Fibroblast of the aortic adventitia (primary cell): ENCODE data around the gene NCF2. TPM values are rescaled to one million over a fixed set of nuclear protein-coding genes. Genes with fewer than 3 reads are reported as not detected.

Source experiments
- DNase-seq: peaks from one replicate; pipeline ENCODE4 v3.0.0-alpha.2; 2010; ENCODE audit warnings: low read depth
- H3K4me3 ChIP-seq: 2 replicates; pipeline ENCODE4 v1.5.1; 2011; ENCODE audit warnings: low read depth, mild to moderate bottlenecking, control low read depth, low read length, moderate library complexity
- CTCF ChIP-seq: IDR thresholded peaks from 2 replicates; pipeline ENCODE4 v1.5.1; 2011; ENCODE audit warnings: mild to moderate bottlenecking, low read length, control low read depth, inconsistent platforms; ENCODE audit not compliant: insufficient read depth
- total RNA-seq: library from RNA; depleted of rRNA; stranded (reverse); fragments of >200 nt; gene quantifications from 2 replicates; pipeline ENCODE4 v1.2.3, GENCODE V29; 2012; ENCODE audit warnings: low replicate concordance

The NCF2 gene
- total RNA-seq, 1 donor = 0.63 TPM

DNA sequence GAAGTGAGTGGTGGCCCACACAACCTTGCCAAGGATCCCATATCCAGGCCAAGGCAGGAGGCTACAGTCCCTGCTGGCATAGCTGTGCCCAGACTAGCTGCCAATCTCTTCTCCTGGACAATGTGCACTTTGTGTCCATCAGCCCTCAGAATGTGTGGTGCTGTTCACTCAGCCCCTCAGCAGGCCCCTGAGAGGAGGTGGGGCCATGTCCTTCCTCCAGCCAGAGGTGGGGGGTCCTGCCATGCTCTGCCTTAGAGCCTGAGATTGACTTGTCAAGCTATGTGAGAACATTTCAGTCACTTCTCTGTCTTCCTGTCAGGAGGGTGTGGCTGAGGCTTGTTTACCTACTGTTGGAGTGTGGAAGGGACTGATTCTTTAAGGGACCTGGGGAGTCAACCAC lies 1.4 kb downstream of the NCF2 start:
- no peak for TF ChIP-seq CTCF
- DNase-seq = no peak
- H3K4me3 ChIP-seq = no peak overlapping the region

GRCh38 chr1:183586926-183587325 lies 3.3 kb downstream of the NCF2 start:
- TF ChIP-seq CTCF = no peak
- no peak overlapping the region for H3K4me3 ChIP-seq
- no peak for DNase-seq

DNA sequence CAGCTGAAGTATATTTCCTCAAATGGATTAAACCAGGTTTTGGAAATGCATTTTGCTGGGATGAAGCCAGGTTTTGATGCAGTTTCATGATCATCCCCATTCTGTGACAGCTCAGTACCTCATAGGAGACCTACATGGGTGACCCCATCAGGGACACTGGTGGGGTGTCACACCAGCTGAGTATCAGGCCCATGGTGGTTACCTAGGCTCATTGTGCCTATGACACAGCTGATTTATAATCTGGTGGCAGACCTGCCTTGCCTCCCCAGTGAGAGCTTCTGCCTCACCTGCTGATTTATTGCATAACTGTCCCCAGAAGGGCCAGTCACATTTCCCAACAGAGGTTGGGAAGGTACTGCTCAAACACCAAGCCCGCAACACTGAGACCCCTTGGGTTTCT lies 3.8 kb downstream of the NCF2 start:
- no peak overlapping the region for H3K4me3 ChIP-seq
- DNase-seq = no peak
- TF ChIP-seq CTCF = no peak

GRCh38 chr1:183585038-183585437 lies 5.2 kb downstream of the NCF2 start:
- TF ChIP-seq CTCF = no peak
- no peak overlapping the region for H3K4me3 ChIP-seq
- no peak for DNase-seq

- DNase-seq = no peak
- TF ChIP-seq CTCF = no peak
- H3K4me3 ChIP-seq = no peak overlapping the region
Measured at GRCh38 chr1:183584147-183584546, 6.1 kb downstream of the NCF2 start.

GRCh38 chr1:183583466-183583865 lies 6.8 kb downstream of the NCF2 start:
- no peak for DNase-seq
- TF ChIP-seq CTCF = no peak

GRCh38 chr1:183582021-183582713 lies 8.1 kb downstream of the NCF2 start:
- no peak for TF ChIP-seq CTCF
- no peak for DNase-seq

More at GRCh38 chr1:183583466-183583865, 6.8 kb downstream of the NCF2 start:
- no peak overlapping the region for H3K4me3 ChIP-seq

More at GRCh38 chr1:183582021-183582713, 8.1 kb downstream of the NCF2 start:
- no peak overlapping the region for H3K4me3 ChIP-seq
